HG03135 (cell line): ENCODE measurements around the gene MARK4.
"Not testable (repeated sequence)": the region's sequence is repeated elsewhere in the genome, so short reads cannot be mapped to it uniquely, and the experiment has no call there.

Experiments
- ATAC-seq: cut with Tn5 transposase; IDR thresholded peaks from one replicate; pipeline ENCODE4 v1.9.1; 2021; ENCODE audit warnings: mild to moderate bottlenecking, moderate library complexity; ENCODE audit not compliant: unreplicated experiment

The MARK4 gene

GRCh38 chr19:45334881-45335280, 83.8 kb downstream of the MARK4 start:
- not testable (repeated sequence) for ATAC-seq

DNA sequence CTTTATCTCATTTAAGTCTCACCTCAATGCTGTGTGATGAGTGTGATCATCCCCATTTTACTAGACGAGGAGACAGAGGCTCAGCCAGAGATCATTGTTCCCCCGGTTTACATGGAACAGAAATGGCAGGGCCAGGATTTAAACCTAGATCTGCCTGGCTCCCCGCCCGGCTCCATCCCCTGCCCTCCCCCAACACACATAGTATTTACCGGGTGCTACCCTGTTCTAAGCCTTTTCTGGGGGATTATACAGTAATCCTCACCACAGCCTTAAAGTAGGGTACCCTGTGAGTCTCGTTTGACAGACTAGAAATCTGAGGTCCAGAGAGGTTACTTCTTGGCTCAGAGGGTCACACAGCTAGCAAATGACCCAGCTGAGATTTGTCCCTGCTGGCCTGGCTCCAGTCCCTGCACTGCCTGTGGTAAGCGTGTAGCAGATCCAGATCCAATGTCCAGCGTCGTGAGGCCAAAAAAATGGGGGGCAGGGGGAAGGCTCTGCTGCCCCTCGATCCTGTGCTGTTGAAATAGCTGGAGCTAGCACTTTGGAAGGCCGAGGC, 85.7 kb downstream of the MARK4 start:
- no peak for ATAC-seq

DNA sequence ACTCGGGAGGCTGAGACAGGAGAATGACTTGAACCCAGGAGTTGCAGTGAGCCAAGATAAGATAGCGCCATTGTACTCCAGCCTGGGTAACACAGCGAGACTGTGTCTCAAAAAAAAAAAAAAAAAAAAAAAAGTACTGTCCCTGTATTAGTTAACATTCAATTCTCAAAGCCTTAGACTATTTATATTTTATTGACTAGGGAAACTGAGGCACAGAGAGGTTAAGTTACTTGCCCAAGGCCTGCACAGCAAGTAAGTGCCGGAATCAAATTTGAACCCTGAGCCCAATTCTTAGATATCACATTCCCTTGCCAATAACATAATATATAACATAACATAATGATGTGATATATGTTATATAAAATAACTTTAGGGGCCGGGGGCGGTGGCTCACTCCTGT, 88.6 kb downstream of the MARK4 start:
- ATAC-seq, result no peak

- ATAC-seq, result no peak
These were observed 89.3 kb downstream of the MARK4 start, which contains the start of gene KLC3 for GRCh38 chr19:45340232-45340898. Gene KLC3 (plus strand): TSS chr19:45340750. CDS start chr19:45345542, 4,792 bp downstream.

DNA sequence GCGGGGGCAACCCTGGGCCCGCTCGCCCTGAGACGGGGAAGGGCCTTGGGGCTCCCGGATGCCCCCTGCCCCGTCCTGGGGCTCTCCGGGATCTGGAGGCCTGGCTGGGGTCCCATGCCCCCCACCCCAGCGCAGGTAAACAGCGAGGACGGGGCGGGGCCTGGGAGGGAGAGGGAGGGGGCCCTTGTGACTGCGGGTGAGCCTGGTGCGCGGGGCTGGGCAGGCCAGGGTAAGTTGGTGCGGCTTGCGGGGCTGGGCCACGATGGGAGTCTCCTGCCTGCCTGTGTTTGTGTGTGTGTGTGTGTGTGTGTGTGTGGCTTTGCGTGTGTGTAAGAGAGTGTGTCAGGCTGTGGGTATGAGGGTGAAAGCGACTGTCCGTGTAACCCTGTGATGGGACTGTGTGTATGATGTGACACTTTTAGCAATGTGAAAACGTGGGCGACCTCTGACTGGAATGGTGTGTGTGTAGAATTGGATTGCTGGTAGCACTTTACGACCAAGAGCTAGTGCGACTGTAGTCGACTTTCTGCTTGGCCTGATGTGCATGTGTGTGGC, 89.9 kb downstream of the MARK4 start:
- no peak for ATAC-seq

- ATAC-seq, result no peak
These were observed 91.8 kb downstream of the MARK4 start for GRCh38 chr19:45342911-45343310.

- no peak for ATAC-seq
These were observed 93.8 kb downstream of the MARK4 start for GRCh38 chr19:45344621-45345505.

DNA sequence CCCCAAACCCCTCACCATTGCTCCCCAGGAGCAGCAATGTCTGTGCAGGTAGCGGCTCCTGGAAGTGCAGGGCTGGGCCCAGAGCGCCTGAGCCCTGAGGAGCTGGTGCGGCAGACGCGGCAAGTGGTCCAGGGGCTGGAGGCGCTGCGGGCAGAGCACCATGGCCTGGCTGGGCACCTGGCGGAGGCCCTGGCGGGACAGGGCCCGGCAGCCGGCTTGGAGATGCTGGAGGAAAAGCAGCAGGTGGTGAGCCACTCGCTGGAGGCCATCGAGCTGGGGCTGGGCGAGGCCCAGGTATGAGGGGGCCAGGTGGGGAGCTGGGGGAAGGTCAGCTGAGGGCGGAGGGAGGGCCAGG, 94.4 kb downstream of the MARK4 start:
- no peak for ATAC-seq

- ATAC-seq, result no peak
These were observed 95.4 kb downstream of the MARK4 start for GRCh38 chr19:45346449-45346848.

DNA sequence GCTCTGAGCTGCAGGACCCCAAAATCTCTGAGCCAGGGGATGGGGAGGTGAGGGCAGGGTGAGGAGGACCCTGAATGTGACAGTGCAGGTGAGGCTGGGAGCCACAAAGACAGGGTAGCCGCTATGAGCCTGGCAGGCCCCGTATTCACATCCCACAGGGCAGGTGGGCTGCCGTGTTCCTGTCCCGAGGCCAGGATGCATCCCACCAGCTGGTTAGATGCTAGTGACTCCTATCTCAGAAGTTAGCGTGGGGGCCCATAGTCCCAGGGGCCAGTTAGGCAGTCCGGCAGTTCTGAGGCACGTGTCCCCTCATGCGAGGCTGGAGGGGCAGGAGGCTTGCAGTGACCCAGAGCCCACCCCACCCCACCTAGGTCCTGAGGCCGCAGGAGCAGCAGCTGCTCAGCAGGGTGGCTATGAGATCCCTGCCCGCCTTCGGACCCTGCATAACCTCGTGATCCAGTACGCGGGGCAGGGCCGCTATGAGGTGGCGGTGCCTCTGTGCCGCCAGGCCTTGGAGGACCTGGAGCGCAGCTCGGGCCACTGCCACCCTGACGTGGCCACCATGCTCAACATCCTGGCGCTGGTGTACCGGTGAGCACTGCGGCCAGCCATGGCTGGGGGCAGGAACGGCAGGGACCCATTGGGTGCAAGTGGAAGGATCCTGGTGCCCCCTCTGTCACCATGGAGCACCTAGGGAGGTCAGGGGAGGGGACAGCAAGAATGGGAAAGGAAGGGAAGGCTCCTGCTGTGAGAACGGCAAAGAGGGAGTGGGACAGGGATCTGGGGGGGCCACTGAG, 96.7 kb downstream of the MARK4 start:
- no peak for ATAC-seq

- no peak for ATAC-seq
These were observed 97.5 kb downstream of the MARK4 start for GRCh38 chr19:45348367-45349125.

- ATAC-seq, result no peak
These were observed 98.0 kb downstream of the MARK4 start for GRCh38 chr19:45349126-45349415.

DNA sequence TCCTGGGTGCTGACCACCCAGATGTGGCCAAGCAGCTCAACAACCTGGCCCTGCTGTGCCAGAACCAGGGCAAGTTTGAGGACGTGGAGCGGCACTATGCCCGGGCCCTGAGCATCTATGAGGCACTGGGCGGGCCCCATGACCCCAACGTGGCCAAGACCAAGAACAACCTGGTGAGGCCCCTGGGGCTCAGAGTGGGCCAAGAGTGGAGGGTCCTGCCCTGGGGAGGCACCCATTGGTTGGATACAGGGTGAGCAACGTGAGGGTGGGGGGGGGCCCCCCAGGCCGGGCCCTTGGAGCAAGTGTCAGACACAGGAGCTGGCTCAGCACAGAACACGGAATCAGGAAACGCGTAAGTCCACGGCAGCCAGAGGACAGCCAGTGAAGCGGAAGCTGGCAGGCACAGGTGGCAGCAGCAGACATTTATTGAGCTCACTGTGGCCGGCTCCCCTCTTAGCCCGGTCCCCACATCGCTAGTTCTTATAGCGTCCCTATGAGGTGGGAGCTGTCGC, 98.4 kb downstream of the MARK4 start:
- ATAC-seq, result no peak

GRCh38 chr19:45350477-45351058, 99.5 kb downstream of the MARK4 start:
- ATAC-seq, result no peak

DNA sequence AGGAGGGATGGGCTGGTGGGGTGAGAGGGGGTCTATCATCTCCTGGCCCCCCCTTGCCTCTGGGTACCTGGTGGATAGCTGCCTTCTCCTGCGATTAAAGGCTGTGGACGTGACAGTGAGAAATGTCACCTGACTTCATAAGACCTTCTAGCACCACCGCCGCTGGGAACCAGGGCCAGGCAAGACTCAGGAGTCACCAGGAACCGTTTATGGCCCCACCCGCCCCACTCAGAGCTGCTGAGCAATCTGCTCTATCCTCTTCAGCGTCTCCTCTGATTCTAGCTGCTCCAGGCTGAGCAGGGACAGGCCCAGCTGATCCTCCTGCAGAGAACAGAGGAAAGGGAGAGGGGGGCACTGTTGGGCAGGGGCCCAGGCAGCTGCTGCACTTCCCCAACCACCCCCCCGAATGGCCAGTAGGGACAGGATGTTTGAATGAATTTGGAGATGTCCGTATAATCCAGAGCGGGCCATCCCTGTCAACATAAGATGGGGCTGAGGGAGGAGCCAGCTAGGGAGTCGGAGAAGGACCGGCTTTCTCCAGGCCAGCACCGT, 100.4 kb downstream of the MARK4 start:
- ATAC-seq, result no peak

DNA sequence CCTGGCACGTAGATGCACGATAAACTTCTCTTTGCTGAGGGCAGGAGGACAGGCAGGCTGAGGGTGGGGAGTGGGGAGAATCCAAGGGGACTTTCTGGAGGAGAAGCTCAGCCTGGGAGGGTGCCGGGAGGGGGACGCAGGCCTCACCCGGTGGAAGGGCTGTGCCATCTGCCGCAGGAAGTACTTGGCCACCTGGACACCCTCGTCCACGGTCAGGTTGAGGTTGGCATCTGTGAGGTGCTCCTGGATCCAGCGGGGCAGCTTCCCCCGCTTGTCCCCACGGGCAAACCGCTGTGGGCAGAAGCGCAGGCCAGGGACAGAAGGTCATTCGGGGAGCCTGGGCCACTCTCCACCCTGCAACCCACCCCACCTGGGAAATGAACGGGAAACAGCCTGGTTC, 101.0 kb downstream of the MARK4 start:
- ATAC-seq, result no peak

GRCh38 chr19:45352471-45352870, 101.4 kb downstream of the MARK4 start:
- ATAC-seq, result no peak

DNA sequence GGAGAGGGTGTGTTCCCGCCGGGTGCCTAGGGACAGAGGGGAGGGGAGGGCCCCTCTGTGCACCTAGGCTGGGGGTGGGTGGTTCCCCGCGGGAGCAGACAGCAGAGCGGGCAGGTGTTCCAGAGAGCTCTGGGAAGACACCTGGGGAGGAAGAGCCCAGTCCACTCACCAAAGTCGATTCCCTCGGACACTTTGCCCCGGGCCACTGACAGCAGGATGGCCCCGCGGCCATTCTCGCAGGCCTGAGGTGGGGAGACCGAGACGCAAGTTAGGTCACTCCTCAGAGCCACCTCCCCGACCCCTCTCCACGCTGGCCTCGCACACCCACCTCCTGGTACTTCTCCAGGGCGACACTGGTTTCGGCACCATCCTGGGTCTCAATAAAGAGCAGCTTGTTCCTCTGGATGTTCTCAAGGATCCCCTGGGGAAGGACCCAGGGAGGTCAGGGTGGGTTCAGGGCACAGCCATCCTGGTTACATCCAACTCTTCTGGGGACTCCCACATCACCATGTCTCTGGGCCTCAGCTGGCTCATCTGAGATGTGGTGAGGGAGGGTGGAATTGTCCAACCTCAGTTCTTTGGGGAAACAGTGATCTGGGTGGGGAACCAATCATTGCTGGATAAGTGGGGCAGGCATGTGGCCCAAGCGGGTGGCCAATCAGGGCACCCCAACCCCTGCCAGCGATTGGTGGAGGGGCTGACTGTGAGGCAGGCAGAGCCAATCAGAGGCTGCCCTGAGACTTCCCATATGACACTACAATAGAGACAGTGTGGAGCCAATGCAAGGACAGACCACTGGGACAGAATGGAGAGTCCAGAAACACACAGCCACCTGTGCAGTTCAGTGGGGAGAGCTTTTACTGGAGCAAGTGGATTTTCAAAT, 102.1 kb downstream of the MARK4 start:
- ATAC-seq, result no peak
